H9 (cell line): ENCODE measurements around the gene TBL1X. TPM values are rescaled to one million over a fixed set of nuclear protein-coding genes. Genes with fewer than 3 reads are reported as not detected.
A peak's percentile ranks its signal among the peaks of the same experiment; 100 is the strongest.

Experiments
- DNase-seq: peaks from one replicate; pipeline ENCODE4 v3.0.0-alpha.2; 2017
- H2AFZ ChIP-seq: one replicate; pipeline ENCODE4 v1.6.1; 2013; ENCODE audit warnings: mild to moderate bottlenecking, low read length, control low read depth, moderate library complexity
- H2AK5ac ChIP-seq: 2 replicates; pipeline ENCODE4 v1.6.1; 2013; ENCODE audit warnings: low read length, control low read depth, mixed read lengths; ENCODE audit not compliant: insufficient read length
- H2BK120ac ChIP-seq: one replicate; pipeline ENCODE4 v1.6.1; 2013; ENCODE audit warnings: low read depth, mild to moderate bottlenecking, low read length, control low read depth, inconsistent platforms; ENCODE audit not compliant: poor library complexity, severe bottlenecking
- H2BK12ac ChIP-seq: 2 replicates; pipeline ENCODE4 v1.6.1; 2013; ENCODE audit warnings: low read length, control low read depth, mixed read lengths, low read depth; ENCODE audit not compliant: insufficient read length
- H2BK15ac ChIP-seq: 2 replicates; pipeline ENCODE4 v1.6.1; 2013; ENCODE audit warnings: low read depth, low read length, control low read depth
- H2BK20ac ChIP-seq: one replicate; pipeline ENCODE4 v1.6.1; 2013; ENCODE audit warnings: low read depth, mild to moderate bottlenecking, low read length, control low read depth, inconsistent platforms; ENCODE audit not compliant: poor library complexity, severe bottlenecking
- H2BK5ac ChIP-seq: 2 replicates; pipeline ENCODE4 v1.6.1; 2013; ENCODE audit warnings: low read length, control low read depth, mixed read lengths; ENCODE audit not compliant: insufficient read length
- H3K14ac ChIP-seq: 2 replicates; pipeline ENCODE4 v1.6.1; 2013; ENCODE audit warnings: low read length, control low read depth; ENCODE audit not compliant: insufficient read depth
- H3K18ac ChIP-seq: 2 replicates; pipeline ENCODE4 v1.6.1; 2013; ENCODE audit warnings: low read depth, mild to moderate bottlenecking, mixed read lengths, low read length, control low read depth; ENCODE audit not compliant: insufficient read length
- H3K23ac ChIP-seq: 2 replicates; pipeline ENCODE4 v1.6.1; 2013; ENCODE audit warnings: low read length, control low read depth, mixed read lengths, low read depth; ENCODE audit not compliant: insufficient read length
- H3K23me2 ChIP-seq: 2 replicates; pipeline ENCODE4 v1.6.1; 2013; ENCODE audit warnings: low read depth, mild to moderate bottlenecking, mixed read lengths, low read length, control low read depth; ENCODE audit not compliant: insufficient read length, poor library complexity, severe bottlenecking
- H3K27ac ChIP-seq: 2 replicates; pipeline ENCODE4 v1.5.1; 2013; ENCODE audit warnings: low read length, control low read depth, mixed read lengths, low read depth; ENCODE audit not compliant: insufficient read length
- H3K27me3 ChIP-seq: 2 replicates; pipeline ENCODE4 v1.6.1; 2013; ENCODE audit warnings: low read length, control low read depth, inconsistent platforms; ENCODE audit not compliant: insufficient read depth
- H3K4ac ChIP-seq: 2 replicates; pipeline ENCODE4 v1.6.1; 2013; ENCODE audit warnings: low read depth, mild to moderate bottlenecking, control low read depth, inconsistent platforms, low read length, moderate library complexity
- H3K4me1 ChIP-seq: 2 replicates; pipeline ENCODE4 v1.6.1; 2013; ENCODE audit warnings: low read length, control low read depth, inconsistent platforms; ENCODE audit not compliant: insufficient read depth
- H3K4me2 ChIP-seq: 2 replicates; pipeline ENCODE4 v1.6.1; 2013; ENCODE audit warnings: low read length, control low read depth, mixed read lengths; ENCODE audit not compliant: insufficient read length, insufficient read depth
- H3K56ac ChIP-seq: 2 replicates; pipeline ENCODE4 v1.6.1; 2013; ENCODE audit warnings: low read depth, mild to moderate bottlenecking, mixed read lengths, low read length, control low read depth; ENCODE audit not compliant: insufficient read length
- H3K79me1 ChIP-seq: 2 replicates; pipeline ENCODE4 v1.6.1; 2013; ENCODE audit warnings: low read depth, mild to moderate bottlenecking, moderate library complexity, low read length, control low read depth, inconsistent platforms; ENCODE audit not compliant: insufficient read depth, poor library complexity, severe bottlenecking
- H3K79me2 ChIP-seq: 2 replicates; pipeline ENCODE4 v1.6.1; 2013; ENCODE audit warnings: low read length, control low read depth, inconsistent platforms; ENCODE audit not compliant: insufficient read depth
- H3K9ac ChIP-seq: 2 replicates; pipeline ENCODE4 v1.6.1; 2013; ENCODE audit warnings: low read length, control low read depth, mixed read lengths; ENCODE audit not compliant: insufficient read length; ENCODE audit errors: extremely low read depth
- H3K9me3 ChIP-seq: one replicate; pipeline ENCODE4 v1.6.1; 2013; ENCODE audit warnings: low read depth, low read length, inconsistent platforms; ENCODE audit not compliant: control insufficient read depth
- H3T11ph ChIP-seq: one replicate; pipeline ENCODE4 v1.6.1; 2013; ENCODE audit warnings: mild to moderate bottlenecking, low read length, control low read depth, inconsistent platforms
- H4K20me1 ChIP-seq: one replicate; pipeline ENCODE4 v1.6.1; 2013; ENCODE audit not compliant: control insufficient read depth, insufficient read length, insufficient read depth
- H4K5ac ChIP-seq: 2 replicates; pipeline ENCODE4 v1.6.1; 2013; ENCODE audit warnings: low read depth, mild to moderate bottlenecking, mixed read lengths, low read length, control low read depth; ENCODE audit not compliant: insufficient read length
- H4K8ac ChIP-seq: replicated peaks from 2 replicates; pipeline ENCODE4 v1.6.1; 2013; ENCODE audit warnings: low read length, control low read depth, mixed read lengths, low read depth; ENCODE audit not compliant: insufficient read length
- H4K91ac ChIP-seq: 2 replicates; pipeline ENCODE4 v1.6.1; 2013; ENCODE audit warnings: low read depth, mild to moderate bottlenecking, moderate library complexity, mixed read lengths, low read length, control low read depth; ENCODE audit not compliant: insufficient read length
- H3K27ac Mint-ChIP-seq, 3 experiments: 2 replicates in 2 of 3; 3 replicates in 1 of 3; pipeline ENCODE4 v1.8.0; 2020 to 2021; ENCODE audit warnings: mixed read lengths in 3 of 3, mild to moderate bottlenecking in 1 of 3, moderate library complexity in 1 of 3
- H3K27me3 Mint-ChIP-seq: 2 replicates; pipeline ENCODE4 v1.8.0; 2021; ENCODE audit warnings: low read depth, mild to moderate bottlenecking, moderate library complexity, mixed read lengths
- H3K36me3 Mint-ChIP-seq, 3 experiments: 2 replicates in 2 of 3; 3 replicates in 1 of 3; pipeline ENCODE4 v1.8.0; 2020 to 2021; ENCODE audit warnings: low read depth in 3 of 3, mixed read lengths in 3 of 3; ENCODE audit not compliant: insufficient read depth in 1 of 3
- H3K4me1 Mint-ChIP-seq, 2 experiments: 2 replicates each; pipeline ENCODE4 v1.8.0; 2020; ENCODE audit warnings: mixed read lengths in 2 of 2
- H3K4me3 Mint-ChIP-seq, 2 experiments: 2 replicates in 1 of 2; 3 replicates in 1 of 2; pipeline ENCODE4 v1.8.0; 2020 to 2021; ENCODE audit warnings: mild to moderate bottlenecking in 2 of 2, mixed read lengths in 2 of 2, moderate library complexity in 1 of 2
- H3K9me3 Mint-ChIP-seq, 2 experiments: 2 replicates in 1 of 2; 3 replicates in 1 of 2; pipeline ENCODE4 v1.8.0; 2020; ENCODE audit warnings: mild to moderate bottlenecking in 2 of 2, mixed read lengths in 2 of 2, moderate library complexity in 1 of 2
- WGBS: extraction: QIAGEN DNeasy Blood & Tissue Kit; methylation state at CpG from one replicate; pipeline ENCODE4 v1.1.7; 2013; ENCODE audit warnings: missing lambda C conversion rate, low lambda C conversion rate, mixed read lengths; ENCODE audit not compliant: insufficient read length; ENCODE audit errors: extremely low coverage; 5-methylcytosine and 5-hydroxymethylcytosine counted together
- total RNA-seq: library from RNA; stranded (reverse); gene quantifications from 2 replicates; pipeline ENCODE4 v1.2.1, GENCODE V29; 2021
- TF ChIP-seq, protein P1 (sequence below): fragments of 200-600 bp; sonication (generic); conservative IDR thresholded peaks from 3 replicates; pipeline ENCODE4 v1.8.0; 2021; ENCODE audit warnings: antibody characterized with exemption, mild to moderate bottlenecking

The TBL1X gene
- total RNA-seq, 1 experiment from 2014 or later, result 24.1 TPM

DNA sequence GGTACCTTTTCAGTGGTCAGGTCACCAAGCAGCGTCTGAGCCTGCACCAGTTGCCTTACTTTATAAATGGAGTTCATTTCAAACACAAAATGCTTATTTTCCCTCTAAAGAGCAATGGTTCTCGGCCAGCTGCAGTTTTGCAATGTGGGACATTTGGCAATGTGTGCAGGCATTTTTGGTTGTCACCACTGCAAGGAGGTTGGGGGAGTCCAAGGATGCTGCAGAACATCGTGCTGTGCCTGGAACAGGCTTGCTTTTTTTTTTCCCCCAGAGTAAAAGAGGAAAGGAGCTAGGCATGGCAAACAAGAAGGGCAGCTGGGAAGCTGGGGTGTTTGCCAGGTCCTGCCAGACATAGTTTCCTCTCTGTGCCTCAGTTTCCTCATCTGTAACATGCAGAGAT, 185.2 kb downstream of the TBL1X start:
- no peaks in the 10 kb centered on the region for H3K4me1 ChIP-seq
- H2BK5ac ChIP-seq, result no peak overlapping the region
- H3K79me2 ChIP-seq, result no peaks in the 10 kb centered on the region
- no peaks in the 10 kb centered on the region for H3K9me3 ChIP-seq
- peaks cover 0 to 5% of the 10 kb centered on the region in 2 experiments; a peak in 1 of 4 replicates for H3K4me1 Mint-ChIP-seq
- TF ChIP-seq, protein P1, sequence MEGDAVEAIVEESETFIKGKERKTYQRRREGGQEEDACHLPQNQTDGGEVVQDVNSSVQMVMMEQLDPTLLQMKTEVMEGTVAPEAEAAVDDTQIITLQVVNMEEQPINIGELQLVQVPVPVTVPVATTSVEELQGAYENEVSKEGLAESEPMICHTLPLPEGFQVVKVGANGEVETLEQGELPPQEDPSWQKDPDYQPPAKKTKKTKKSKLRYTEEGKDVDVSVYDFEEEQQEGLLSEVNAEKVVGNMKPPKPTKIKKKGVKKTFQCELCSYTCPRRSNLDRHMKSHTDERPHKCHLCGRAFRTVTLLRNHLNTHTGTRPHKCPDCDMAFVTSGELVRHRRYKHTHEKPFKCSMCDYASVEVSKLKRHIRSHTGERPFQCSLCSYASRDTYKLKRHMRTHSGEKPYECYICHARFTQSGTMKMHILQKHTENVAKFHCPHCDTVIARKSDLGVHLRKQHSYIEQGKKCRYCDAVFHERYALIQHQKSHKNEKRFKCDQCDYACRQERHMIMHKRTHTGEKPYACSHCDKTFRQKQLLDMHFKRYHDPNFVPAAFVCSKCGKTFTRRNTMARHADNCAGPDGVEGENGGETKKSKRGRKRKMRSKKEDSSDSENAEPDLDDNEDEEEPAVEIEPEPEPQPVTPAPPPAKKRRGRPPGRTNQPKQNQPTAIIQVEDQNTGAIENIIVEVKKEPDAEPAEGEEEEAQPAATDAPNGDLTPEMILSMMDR, result no peak
- no peak overlapping the region for H3K4me2 ChIP-seq
- H3K27ac Mint-ChIP-seq, result peak overlapping the region in 1 of 3 experiments; percentile 88; a peak in 1 of 7 replicates
- H4K91ac ChIP-seq, result no peak overlapping the region
- no CpG with 5 or more reads among the region's 3 CpGs for WGBS
- H3K36me3 Mint-ChIP-seq, result peaks cover 3 to 14% (median 6%) of the 10 kb centered on the region in 3 experiments; a peak in 6 of 7 replicates
- no peak overlapping the region for H2AK5ac ChIP-seq
- H2AFZ ChIP-seq, result no peak overlapping the region
- H3K9me3 Mint-ChIP-seq, result peaks cover 0 to 56% of the 10 kb centered on the region in 2 experiments; a peak in 2 of 5 replicates
- no peak overlapping the region for H4K8ac ChIP-seq
- H3K4ac ChIP-seq, result no peak overlapping the region
- no peaks in the 10 kb centered on the region for H3K23me2 ChIP-seq
- no peak overlapping the region for H3T11ph ChIP-seq
- no peaks in the 10 kb centered on the region for H3K27me3 ChIP-seq
- no peak overlapping the region for H3K27ac ChIP-seq
- H3K23ac ChIP-seq, result no peak overlapping the region
- no peak overlapping the region for H3K4me3 Mint-ChIP-seq
- H3K56ac ChIP-seq, result no peak overlapping the region
- no peak overlapping the region for H4K5ac ChIP-seq
- H3K79me1 ChIP-seq, result no peaks in the 10 kb centered on the region
- no peak overlapping the region for H3K14ac ChIP-seq
- H3K9ac ChIP-seq, result no peak overlapping the region
- H3K18ac ChIP-seq, result no peak overlapping the region
- H2BK15ac ChIP-seq, result no peak overlapping the region
- no peak overlapping the region for H2BK12ac ChIP-seq
- H2BK120ac ChIP-seq, result no peak overlapping the region
- H3K27me3 Mint-ChIP-seq, result no peaks in the 10 kb centered on the region
- DNase-seq, result no peak
- H2BK20ac ChIP-seq, result no peak overlapping the region
- no peaks in the 10 kb centered on the region for H4K20me1 ChIP-seq
